ENCODE results near the gene ITIH5.

DNA sequence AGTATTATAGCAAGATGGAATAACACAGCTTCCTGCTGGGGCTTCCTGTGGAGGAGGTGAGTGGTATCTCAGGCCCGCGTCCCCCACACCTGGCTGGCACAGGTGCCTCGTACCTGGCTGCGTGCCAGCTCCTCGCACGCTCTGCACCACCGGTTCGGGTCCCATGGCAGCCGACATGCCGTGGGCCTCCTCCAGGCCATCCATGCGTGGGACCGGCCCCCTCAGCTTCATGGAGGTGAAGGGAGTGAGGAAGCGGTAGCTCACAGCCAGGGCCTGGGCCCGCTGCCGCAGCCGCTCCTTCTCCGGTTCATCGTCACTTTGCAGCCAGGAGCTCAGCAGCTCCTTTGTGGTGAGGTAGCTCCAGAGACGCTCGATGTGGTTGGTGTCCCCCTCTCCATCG is 90.4 kb downstream of the ITIH5 start:
- no peak for TF ChIP-seq CTCF (IDR thresholded peaks at IDR 0.05)
- no peak for TF ChIP-seq POLR2AphosphoS5 (IDR thresholded peaks at IDR 0.05)
- TF ChIP-seq POLR2A (IDR thresholded peaks at IDR 0.05), result no peak
- TF ChIP-seq EP300 (IDR thresholded peaks at IDR 0.05), result no peak
